Activated CD8-positive, alpha-beta T cell treated with anti-CD3 and anti-CD28 coated beads for 36 hours (primary cell): Measurements from ENCODE around the gene CLEC20A. TPM values are rescaled to one million over a fixed set of nuclear protein-coding genes. Genes with fewer than 3 reads are reported as not detected.

Source experiments
- ATAC-seq: fragments of 200-7000 bp; cut with Tn5 transposase; one replicate; pipeline ENCODE4 v1.10.0; 2021; ENCODE audit warnings: mild to moderate bottlenecking, moderate library complexity
- CTCF ChIA-PET: fragments of 350-600 bp; sonication (Branson Sonifier 250); formaldehyde crosslinking; loops from one replicate; lab custom pipeline; 2021; ENCODE audit warnings: antibody characterized with exemption; lab: Charles Lee
- POLR2A ChIA-PET: fragments of 350-600 bp; sonication (Branson Sonifier 250); formaldehyde crosslinking; loops from one replicate; lab custom pipeline; 2021; ENCODE audit warnings: antibody characterized with exemption; lab: Charles Lee
- DNase-seq: peaks from one replicate; pipeline ENCODE4 v3.0.0-alpha.2; 2020
- H3K27ac Mint-ChIP-seq: one replicate; pipeline ENCODE4 v1.8.0; 2021; ENCODE audit warnings: mild to moderate bottlenecking, mixed read lengths
- H3K27me3 Mint-ChIP-seq: one replicate; pipeline ENCODE4 v1.8.0; 2021; ENCODE audit warnings: mixed read lengths
- H3K36me3 Mint-ChIP-seq: one replicate; pipeline ENCODE4 v1.8.0; 2021; ENCODE audit warnings: low read depth, mixed read lengths
- H3K4me1 Mint-ChIP-seq: one replicate; pipeline ENCODE4 v1.8.0; 2021; ENCODE audit warnings: low read depth, mixed read lengths
- H3K4me3 Mint-ChIP-seq: one replicate; pipeline ENCODE4 v1.8.0; 2021; ENCODE audit warnings: mild to moderate bottlenecking, moderate library complexity, mixed read lengths
- H3K9me3 Mint-ChIP-seq: one replicate; pipeline ENCODE4 v1.8.0; 2021; ENCODE audit warnings: mixed read lengths
- intact Hi-C: fragments of 100-400 bp; cut with micrococcal nuclease; formaldehyde crosslinking; loops from one replicate; pipeline ENCODE4 v1.10.0; 2022
- total RNA-seq, 2 experiments: library from RNA; stranded (reverse); gene quantifications; one replicate each; pipeline ENCODE4 v1.2.3, GENCODE V29; 2021
- TF ChIP-seq, protein P1 (sequence below): fragments of 200-600 bp; IDR thresholded peaks from one replicate; pipeline ENCODE4 v1.8.0; 2022; ENCODE audit warnings: antibody characterized with exemption, mild to moderate bottlenecking

Gene CLEC20A
- total RNA-seq, 2 experiments from 2014 or later = not detected

DNA sequence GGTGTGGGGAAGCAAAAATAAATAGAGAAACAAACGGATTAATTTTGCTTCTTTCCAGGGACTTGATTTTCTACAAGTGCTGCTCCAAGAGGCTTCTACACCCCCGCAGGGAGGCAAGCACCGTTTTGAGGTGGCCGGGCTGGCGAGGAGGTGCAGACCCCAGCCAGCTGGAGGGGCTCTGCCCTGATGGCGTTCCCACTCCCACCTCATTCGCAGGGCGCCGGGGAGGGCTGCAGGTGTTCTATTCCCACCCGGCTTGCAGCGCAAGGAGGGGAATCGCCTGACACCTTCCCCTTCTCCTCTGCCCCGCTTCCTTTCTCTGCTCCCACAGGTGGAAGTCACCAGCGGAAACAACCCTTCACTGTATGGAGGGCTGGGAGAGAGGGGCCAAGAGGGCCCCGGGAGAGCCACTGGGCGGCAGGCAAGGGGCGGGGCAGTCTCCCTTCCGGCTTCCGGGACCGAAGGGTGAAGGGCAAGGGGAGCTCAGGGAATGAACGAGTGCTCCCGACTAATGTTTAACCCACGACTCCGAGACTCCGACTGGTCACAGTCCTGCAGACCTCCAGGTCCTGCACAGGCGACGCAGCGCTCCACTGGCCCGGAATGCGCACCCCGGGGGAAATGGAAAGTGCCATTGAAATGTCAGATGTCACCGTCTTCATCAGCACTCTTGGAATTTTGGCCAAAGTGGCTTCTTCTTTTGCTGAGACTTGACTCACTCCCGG is 45.2 kb upstream of the CLEC20A start:
- TF ChIP-seq, protein P1, sequence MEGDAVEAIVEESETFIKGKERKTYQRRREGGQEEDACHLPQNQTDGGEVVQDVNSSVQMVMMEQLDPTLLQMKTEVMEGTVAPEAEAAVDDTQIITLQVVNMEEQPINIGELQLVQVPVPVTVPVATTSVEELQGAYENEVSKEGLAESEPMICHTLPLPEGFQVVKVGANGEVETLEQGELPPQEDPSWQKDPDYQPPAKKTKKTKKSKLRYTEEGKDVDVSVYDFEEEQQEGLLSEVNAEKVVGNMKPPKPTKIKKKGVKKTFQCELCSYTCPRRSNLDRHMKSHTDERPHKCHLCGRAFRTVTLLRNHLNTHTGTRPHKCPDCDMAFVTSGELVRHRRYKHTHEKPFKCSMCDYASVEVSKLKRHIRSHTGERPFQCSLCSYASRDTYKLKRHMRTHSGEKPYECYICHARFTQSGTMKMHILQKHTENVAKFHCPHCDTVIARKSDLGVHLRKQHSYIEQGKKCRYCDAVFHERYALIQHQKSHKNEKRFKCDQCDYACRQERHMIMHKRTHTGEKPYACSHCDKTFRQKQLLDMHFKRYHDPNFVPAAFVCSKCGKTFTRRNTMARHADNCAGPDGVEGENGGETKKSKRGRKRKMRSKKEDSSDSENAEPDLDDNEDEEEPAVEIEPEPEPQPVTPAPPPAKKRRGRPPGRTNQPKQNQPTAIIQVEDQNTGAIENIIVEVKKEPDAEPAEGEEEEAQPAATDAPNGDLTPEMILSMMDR = no peak
- Mint-ChIP-seq H3K4me3 (peak overlapping the region; percentile 86), H3K4me1 (peaks cover 6% of the 10 kb centered on the region), H3K27me3 (no peaks in the 10 kb centered on the region), H3K36me3 (no peaks in the 10 kb centered on the region), H3K9me3 (no peaks in the 10 kb centered on the region), H3K27ac (peak overlapping the region; percentile 87)
- intact Hi-C loops = loop anchor here (2.0 to 10.0 kb wide), 2 partner anchors 83 to 211 kb away; no protein-coding TSS in a partner anchor
- ChIA-PET CTCF (interaction anchor here (0.7 to 4.8 kb wide), 12 partner anchors 10 to 463 kb away, joined by 3 to 41 read pairs (median 4); no protein-coding TSS in a partner anchor), POLR2A (interaction anchor here (0.6 to 1.0 kb wide), 2 partner anchors 14 to 851 kb away, joined by 3 read pairs; no protein-coding TSS in a partner anchor)
- DNase-seq = peak; percentile 47
- ATAC-seq = peak; percentile 57

DNA sequence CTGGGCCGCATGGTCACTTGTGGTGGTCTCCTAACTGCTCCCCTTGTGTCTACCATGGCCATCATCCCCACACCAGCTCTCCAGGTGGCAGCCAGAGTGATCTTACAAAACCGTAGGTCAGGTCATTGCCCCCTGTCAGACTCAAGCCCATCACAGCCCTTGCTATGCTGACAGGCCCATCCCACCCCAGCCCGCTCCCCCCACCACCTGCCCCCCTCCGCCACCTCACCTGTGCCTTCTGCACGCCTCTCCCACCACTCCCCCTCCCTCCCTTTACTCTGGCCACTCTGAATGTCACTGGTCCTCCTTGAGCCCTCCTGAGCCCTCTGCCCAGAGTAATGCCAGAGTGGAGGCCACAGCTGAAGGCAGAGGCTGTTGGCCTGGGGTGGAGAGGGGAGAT is 44.6 kb upstream of the CLEC20A start:
- DNase-seq = no peak
- Mint-ChIP-seq H3K9me3 (no peaks in the 10 kb centered on the region), H3K36me3 (no peaks in the 10 kb centered on the region), H3K4me3 (peak overlapping the region; percentile 86), H3K27ac (no peak overlapping the region), H3K27me3 (no peaks in the 10 kb centered on the region), H3K4me1 (peaks cover 6% of the 10 kb centered on the region)
- ChIA-PET POLR2A (no interaction called here), CTCF (interaction anchor here (0.8 to 4.8 kb wide), 8 partner anchors 8 to 464 kb away, joined by 3 to 41 read pairs (median 6); no protein-coding TSS in a partner anchor)
- intact Hi-C loops = loop anchor here (10.0 kb wide), 1 partner anchor 83 kb away; no protein-coding TSS in a partner anchor
- no peak for ATAC-seq
- TF ChIP-seq, protein P1 = no peak

DNA sequence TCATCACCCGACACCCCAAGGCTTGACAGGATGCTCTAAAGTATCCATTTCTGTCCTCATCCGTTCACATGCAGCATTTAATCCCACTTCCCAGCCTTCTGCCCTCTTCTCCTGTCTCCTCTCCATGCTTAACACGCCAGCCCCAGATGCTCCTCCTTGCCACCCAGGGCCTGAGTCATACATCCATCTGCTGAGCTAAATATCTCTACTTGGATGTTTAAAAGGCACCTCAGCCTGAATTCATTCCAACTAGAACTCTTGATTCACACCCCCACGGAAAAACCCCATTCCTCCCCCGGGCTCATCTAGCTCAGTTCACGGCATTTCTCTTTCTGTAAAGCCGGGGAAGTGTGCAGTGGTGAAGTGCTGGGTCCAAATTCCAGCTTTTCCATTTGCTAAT is 43.9 kb upstream of the CLEC20A start:
- Mint-ChIP-seq H3K4me3 (no peak overlapping the region), H3K36me3 (no peaks in the 10 kb centered on the region), H3K27me3 (no peaks in the 10 kb centered on the region), H3K4me1 (peaks cover 6% of the 10 kb centered on the region), H3K27ac (no peak overlapping the region), H3K9me3 (no peaks in the 10 kb centered on the region)
- CTCF ChIA-PET = interaction anchor here (1.0 to 4.8 kb wide), 6 partner anchors 7 to 462 kb away, joined by 3 to 41 read pairs (median 7); no protein-coding TSS in a partner anchor
- ATAC-seq = no peak
- POLR2A ChIA-PET = no interaction called here
- TF ChIP-seq, protein P1 = no peak
- DNase-seq = no peak
- intact Hi-C loops = loop anchor here (10.0 kb wide), 1 partner anchor 84 kb away; no protein-coding TSS in a partner anchor

DNA sequence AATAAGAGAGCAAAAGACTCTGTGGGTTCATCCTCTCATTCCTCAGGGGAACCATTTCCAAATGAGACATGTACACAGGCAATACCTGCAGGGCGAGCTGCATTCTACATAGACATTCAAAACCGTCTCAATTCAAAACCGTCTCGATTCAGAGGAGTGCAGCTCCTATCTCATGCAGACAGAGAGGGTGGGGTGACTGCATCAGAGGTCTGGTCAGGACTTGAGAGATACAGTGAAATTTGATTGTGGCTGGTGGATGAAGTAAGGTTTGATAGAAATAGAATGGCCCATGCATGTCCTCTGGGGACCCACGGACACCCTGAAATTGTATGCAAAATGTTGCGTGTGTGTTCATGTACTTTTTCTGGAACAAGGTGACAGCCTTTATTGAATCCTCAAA is 43.4 kb upstream of the CLEC20A start:
- Mint-ChIP-seq H3K27ac (no peak overlapping the region), H3K4me1 (peaks cover 6% of the 10 kb centered on the region), H3K36me3 (no peaks in the 10 kb centered on the region), H3K27me3 (no peaks in the 10 kb centered on the region), H3K4me3 (no peak overlapping the region), H3K9me3 (no peaks in the 10 kb centered on the region)
- TF ChIP-seq, protein P1 = no peak
- DNase-seq = no peak
- ChIA-PET CTCF (interaction anchor here (1.0 to 4.8 kb wide), 5 partner anchors 7 to 462 kb away, joined by 3 to 41 read pairs (median 5); no protein-coding TSS in a partner anchor), POLR2A (interaction anchor here (0.6 kb wide), 1 partner anchor 310 kb away, joined by 3 read pairs; no protein-coding TSS in a partner anchor)
- intact Hi-C loops = loop anchor here (10.0 kb wide), 1 partner anchor 85 kb away; no protein-coding TSS in a partner anchor
- no peak for ATAC-seq

DNA sequence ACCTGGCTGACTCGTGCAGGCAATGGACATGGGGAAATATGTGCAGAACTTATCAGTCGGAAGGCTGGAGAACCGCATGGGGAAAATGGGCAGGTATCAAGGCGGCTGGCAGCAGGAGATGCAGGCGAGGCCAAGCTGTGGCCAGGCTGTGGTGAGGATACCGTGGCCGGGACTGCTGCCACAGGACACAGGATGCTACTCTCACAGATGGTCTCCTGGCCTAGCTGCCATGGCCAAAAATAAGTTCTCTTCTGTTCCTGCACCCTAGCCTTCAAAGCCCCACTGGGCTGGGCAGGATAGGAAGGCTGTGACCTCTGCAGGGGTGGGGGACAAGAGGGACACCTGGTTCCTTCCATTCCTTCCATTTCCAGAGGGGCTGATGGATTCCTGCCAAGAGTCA is 42.5 kb upstream of the CLEC20A start:
- TF ChIP-seq, protein P1 = no peak
- ChIA-PET POLR2A (no interaction called here), CTCF (interaction anchor here (1.2 to 4.8 kb wide), 2 partner anchors 27 to 213 kb away, joined by 3 to 41 read pairs; no protein-coding TSS in a partner anchor)
- intact Hi-C loops = no loop called here
- Mint-ChIP-seq H3K27ac (no peak overlapping the region), H3K27me3 (no peaks in the 10 kb centered on the region), H3K9me3 (no peaks in the 10 kb centered on the region), H3K4me1 (peaks cover 6% of the 10 kb centered on the region), H3K4me3 (no peak overlapping the region), H3K36me3 (no peaks in the 10 kb centered on the region)
- DNase-seq (no peak), ATAC-seq (no peak)
